WI38 (cell line): Measurements from ENCODE around the gene ZYX.
"Not testable (repeated sequence)": the region's sequence is repeated elsewhere in the genome, so short reads cannot be mapped to it uniquely, and the experiment has no call there.

ENCODE experiments used
- H3K4me3 ChIP-seq: 2 replicates; pipeline ENCODE4 v1.5.1; 2011; ENCODE audit warnings: low read depth, mild to moderate bottlenecking, control low read depth, low read length
- TF ChIP-seq, protein P1 (sequence below): IDR thresholded peaks from 2 replicates; pipeline ENCODE4 v1.5.1; 2012; ENCODE audit warnings: low read depth, mild to moderate bottlenecking, control low read depth, low read length

ZYX gene

DNA sequence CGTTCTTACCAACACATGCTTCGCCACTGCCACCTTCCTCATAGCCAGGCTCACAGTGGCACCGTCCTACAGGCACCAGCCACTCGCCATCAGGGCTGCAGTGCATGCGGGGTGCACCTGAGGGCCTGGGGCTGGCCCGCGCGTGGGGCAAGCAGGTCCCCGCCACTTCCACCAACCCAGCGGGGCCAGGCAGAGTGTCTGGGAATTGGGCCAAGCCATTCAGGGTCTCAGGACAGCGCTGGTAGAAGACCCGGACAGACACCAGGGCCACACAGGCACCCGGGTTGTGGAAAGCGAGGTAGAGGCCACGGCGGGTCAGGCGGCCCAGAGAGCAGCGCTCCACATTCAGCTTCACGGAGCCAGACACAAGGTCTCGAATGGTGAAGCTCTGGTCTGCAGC, 18.5 kb downstream of the ZYX start:
- no peak overlapping the region for H3K4me3 ChIP-seq
- TF ChIP-seq, protein P1, sequence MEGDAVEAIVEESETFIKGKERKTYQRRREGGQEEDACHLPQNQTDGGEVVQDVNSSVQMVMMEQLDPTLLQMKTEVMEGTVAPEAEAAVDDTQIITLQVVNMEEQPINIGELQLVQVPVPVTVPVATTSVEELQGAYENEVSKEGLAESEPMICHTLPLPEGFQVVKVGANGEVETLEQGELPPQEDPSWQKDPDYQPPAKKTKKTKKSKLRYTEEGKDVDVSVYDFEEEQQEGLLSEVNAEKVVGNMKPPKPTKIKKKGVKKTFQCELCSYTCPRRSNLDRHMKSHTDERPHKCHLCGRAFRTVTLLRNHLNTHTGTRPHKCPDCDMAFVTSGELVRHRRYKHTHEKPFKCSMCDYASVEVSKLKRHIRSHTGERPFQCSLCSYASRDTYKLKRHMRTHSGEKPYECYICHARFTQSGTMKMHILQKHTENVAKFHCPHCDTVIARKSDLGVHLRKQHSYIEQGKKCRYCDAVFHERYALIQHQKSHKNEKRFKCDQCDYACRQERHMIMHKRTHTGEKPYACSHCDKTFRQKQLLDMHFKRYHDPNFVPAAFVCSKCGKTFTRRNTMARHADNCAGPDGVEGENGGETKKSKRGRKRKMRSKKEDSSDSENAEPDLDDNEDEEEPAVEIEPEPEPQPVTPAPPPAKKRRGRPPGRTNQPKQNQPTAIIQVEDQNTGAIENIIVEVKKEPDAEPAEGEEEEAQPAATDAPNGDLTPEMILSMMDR: no peak

DNA sequence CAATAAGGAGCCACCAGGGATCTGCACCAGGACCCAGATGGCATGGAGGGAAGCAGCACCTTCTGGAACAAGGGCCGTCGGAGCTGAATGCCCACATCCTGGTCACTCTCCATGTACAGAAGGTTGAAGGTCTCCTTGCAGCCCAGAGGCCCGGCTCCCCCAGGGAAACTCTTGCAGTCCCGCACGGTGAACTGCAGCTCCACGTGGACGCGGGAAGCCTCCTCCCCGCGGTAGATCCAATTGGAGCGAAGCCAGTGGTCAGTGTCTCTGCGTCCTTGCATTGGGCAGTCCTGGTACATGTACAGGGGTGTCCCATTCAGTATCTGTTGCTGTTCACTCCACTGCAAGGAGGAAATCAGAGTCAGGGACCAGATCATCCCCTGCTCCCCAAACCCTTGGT, 20.1 kb downstream of the ZYX start:
- TF ChIP-seq, protein P1: no peak
- H3K4me3 ChIP-seq: no peak overlapping the region

DNA sequence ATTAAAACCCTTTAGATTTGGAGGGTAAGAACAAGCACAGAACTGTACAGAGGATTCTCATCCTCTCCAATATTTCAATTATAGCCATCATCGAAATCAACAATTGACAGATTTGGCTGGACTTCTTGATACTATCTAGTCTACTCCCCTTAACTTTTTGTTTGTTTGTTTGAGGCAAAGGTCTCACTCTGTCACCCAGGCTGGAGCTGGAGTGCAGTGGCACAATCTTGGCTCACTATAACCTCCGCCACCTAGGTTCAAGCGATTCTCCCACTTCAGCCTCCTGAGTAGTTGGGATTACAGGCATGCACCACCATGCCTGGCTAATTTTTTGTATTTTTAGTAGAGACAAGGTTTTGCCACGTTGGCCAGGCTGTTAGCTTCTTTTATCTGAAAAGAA, 21.1 kb downstream of the ZYX start:
- not testable (repeated sequence) for H3K4me3 ChIP-seq

DNA sequence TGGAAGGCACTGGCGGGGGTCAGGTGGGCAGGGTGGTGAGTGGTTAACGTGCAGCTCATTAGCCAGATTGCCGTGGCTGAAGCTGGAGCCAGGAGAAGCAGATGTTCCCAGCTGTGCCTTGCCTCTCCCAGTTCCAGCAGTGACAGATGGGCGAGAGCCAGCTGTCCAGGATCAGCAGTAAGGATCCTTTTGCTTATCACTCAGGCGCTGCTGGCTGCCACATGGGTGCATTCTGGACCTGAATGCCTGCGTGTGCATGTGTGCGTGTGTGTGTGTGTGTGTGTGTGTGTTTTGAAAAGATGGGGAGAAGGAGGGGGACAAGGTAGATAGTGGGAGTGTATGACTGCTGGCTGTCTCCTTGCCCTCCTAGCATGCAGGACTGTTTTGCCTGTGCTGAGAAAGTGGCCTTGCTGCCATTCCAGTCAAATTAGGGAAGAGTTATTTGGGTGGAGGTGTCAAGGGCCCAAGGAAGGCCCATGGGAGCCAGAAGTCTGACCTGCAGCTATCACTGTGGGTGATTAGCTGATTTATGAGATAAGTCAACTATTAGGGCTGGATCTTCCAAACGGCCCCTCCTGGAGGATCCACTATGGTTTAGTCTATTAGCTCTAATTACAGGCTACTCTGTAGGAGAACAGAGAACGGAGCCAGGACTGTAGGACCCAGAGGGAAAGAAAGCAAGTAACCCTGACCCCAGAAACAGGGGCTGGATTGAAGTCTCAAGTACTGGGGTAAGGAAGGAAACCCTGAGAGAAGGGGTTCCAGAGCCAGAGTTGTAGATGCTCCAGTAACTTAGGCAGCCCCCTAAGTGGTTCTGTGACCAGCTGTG, 24.2 kb downstream of the ZYX start:
- TF ChIP-seq, protein P1: no peak
- H3K4me3 ChIP-seq: no peak overlapping the region

DNA sequence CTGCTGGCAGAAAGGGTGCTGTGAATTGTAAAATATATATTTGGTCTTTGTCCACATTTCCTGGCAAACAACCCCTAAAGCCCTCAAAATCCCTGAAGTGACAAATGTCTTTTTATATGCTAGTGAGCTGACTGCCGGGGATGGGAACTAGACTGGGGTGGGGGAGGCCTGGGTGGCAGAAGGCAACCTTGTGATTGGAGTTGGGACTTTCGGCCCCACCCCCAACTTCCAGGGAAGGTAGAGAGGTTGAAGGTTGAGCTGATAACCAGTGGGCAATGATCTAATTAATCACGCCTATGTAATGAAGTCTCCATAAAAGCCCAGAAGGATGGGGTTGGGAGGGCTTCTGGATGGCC, 24.8 kb downstream of the ZYX start:
- H3K4me3 ChIP-seq: no peak overlapping the region
- TF ChIP-seq, protein P1: no peak

DNA sequence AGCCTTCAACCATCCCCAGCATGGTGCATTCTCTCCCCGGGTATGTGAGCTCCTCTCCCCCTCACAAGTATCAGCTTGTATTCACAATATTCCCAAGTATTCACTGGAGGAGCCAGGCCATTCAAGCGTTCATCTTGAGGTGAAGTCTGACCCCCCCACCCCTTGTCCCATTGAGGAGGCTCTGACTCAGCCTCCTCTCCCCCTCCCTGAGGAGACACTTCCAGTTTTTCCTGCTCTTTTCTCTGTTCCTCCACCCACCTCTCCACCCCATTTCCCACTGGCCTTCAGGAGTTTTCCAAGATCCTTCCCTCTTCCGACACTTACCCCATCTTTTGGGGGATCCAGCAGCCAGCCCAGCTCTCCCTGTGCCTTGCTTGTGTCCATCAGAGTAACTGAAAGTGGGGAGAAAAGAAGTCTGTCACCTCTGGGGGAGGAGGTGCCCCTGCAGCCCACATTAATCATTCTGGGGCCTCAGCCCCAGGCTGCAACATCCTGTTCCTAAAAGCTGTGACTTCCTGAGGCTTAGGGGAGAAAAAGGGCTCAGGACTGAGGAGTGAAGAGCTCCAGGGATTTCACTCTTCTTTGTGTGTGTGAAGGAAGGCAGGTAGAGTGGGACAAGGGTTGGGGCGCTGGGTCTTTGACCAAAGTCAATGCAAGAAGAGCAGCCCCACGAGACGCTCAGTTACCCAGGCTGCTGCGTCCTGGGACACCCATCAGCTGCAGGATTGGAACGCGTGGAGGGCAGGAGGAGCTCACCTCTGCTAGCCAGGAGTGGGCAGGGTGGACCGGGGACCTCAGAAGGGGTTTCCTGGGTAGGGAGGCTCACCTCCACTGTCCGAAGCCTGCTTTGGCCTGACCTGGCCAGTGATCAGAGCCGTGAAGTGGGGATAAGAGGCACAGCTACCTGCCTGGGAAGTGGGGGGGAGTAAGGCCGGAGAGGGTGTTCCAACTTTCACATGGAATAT, 26.4 kb downstream of the ZYX start:
- no peak overlapping the region for H3K4me3 ChIP-seq
- TF ChIP-seq, protein P1: no peak

DNA sequence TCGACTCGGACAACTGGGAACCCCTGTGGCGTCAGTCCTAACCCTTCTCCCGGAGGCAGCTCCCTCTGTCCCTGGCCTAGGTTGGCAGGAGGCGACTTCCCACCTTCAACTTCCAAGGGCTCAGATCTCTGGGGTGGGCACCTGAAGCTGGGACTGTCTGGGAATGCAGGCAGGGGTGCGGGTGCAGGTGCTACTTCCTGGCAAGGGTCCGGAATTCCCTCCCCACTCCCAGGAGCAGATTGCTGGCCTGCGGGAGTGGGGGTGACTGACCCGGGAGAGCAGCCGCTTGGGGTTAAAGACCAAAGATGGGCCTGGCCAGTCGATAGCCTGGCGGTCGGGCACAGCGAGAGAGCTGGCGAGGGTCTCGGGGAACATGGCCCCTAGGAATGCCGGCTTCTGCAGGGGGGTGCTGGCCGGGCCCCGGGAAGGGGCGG, 27.1 kb downstream of the ZYX start:
- H3K4me3 ChIP-seq: no peak overlapping the region
- TF ChIP-seq, protein P1: no peak
